ENCODE data around the gene ALPP. TPM values are rescaled to one million over a fixed set of nuclear protein-coding genes. Genes with fewer than 3 reads are reported as not detected.
"Not testable (repeated sequence)": the region's sequence is repeated elsewhere in the genome, so short reads cannot be mapped to it uniquely, and the experiment has no call there.

ALPP gene
- total RNA-seq (under 1 TPM; 0.25 to 0.87 TPM), polyA plus RNA-seq (ENCODE audit: insufficient read depth, low read depth, low replicate concordance) (not detected)
- long read RNA-seq, donor 1: 0 reads
- long read RNA-seq, donor 2: 0 reads

DNA sequence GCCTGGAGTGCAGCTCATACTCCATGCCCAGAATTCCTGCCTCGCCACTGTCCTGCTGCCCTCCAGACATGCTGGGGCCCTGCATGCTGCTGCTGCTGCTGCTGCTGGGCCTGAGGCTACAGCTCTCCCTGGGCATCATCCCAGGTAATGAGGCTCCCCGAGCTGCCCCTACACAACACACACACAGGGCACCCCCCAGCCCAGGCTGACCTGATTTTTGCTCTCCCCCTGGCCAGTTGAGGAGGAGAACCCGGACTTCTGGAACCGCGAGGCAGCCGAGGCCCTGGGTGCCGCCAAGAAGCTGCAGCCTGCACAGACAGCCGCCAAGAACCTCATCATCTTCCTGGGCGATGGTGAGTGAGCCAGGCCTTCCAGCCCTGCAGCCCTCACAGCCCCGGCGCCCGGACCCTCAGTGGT is at the start of gene ALPP:
Gene ALPP (plus strand): TSS at position 17 of the 417 bp plus-strand sequence. CDS start 52 bp downstream, at position 69.
- H3K27ac ChIP-seq; H3K27me3 ChIP-seq; DNase-seq; H3K9me3 ChIP-seq; H3K4me1 ChIP-seq; intact Hi-C loops (cut with DNase I; ENCODE audit: low total_unique reads); H3K36me3 ChIP-seq (ENCODE audit: low read depth, missing control alignments); H3K4me3 ChIP-seq: not testable (repeated sequence)
- WGBS, 2 donors: 90 to 92% methylated on average over 6 to 12 of the region's 12 CpGs

DNA sequence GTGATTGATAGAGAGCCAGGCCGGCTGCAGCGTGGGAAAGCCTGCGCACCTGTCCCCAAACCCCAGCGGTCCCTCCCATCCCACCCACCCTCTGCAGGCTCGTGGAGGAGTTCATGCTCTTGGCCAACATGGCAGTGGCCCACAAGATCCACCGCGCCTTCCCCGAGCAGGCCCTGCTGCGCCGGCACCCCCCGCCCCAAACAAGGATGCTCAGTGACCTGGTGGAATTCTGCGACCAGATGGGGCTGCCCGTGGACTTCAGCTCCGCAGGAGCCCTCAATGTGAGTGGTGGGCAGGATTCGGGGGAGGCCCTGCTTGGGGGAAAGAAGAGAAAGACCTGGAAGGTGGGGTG is 48.9 kb upstream of the ALPP start:
- DNase-seq: no peak

DNA sequence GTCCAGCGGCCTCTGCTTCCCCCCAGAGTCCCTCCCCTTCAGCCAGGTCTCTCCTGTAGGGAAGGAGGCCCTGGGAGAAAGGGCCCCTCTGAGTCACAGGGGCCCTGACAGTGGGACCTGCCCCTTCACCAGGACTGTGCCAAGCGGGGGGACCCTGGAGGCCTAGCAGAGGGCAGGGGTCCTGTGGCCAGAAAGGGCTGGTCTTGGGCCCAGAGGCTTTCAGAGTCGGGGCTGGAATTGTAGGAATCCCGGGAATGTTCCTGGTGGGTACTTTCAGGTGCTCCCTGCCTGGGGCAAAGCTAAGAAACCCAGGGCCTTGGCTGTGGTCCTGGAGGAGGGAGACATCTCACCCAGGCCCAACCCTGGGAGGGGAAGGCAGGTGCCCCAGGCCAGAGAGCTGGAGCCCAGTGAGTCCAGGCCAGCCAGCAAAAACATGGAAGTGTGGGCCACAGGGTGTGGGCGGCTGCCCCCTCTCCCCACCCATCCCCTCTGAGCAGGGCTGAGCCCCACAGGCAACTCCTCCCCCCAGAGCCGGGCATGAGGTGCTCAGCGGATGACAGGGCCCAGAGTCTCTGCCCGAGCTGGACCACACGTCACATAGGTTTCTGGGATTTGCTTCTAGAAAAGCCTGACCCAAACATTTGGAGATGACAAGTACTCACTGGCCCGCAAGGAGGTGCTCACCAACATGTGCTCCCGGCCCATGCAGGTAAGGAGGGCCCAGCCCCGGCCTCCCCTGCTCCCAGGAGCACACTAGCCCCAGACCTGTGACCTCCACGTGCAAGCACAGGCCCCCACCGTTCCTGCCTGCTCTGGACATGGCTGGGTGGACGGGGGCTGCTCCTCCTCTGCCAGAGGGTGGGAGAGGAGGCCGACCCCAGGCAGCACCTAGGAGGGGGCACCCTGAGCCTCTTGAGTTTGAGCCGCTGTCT is 48.2 kb upstream of the ALPP start:
- Histone ChIP-seq H3K4me1 (no peaks in the 10 kb centered on the region), H3K36me3 (ENCODE audit: low read depth, missing control alignments) (no peaks in the 10 kb centered on the region), H3K27me3 (no peaks in the 10 kb centered on the region), H3K4me3 (no peak overlapping the region), H3K9me3 (no peaks in the 10 kb centered on the region), H3K27ac (no peak overlapping the region)
- TF ChIP-seq, protein P1, sequence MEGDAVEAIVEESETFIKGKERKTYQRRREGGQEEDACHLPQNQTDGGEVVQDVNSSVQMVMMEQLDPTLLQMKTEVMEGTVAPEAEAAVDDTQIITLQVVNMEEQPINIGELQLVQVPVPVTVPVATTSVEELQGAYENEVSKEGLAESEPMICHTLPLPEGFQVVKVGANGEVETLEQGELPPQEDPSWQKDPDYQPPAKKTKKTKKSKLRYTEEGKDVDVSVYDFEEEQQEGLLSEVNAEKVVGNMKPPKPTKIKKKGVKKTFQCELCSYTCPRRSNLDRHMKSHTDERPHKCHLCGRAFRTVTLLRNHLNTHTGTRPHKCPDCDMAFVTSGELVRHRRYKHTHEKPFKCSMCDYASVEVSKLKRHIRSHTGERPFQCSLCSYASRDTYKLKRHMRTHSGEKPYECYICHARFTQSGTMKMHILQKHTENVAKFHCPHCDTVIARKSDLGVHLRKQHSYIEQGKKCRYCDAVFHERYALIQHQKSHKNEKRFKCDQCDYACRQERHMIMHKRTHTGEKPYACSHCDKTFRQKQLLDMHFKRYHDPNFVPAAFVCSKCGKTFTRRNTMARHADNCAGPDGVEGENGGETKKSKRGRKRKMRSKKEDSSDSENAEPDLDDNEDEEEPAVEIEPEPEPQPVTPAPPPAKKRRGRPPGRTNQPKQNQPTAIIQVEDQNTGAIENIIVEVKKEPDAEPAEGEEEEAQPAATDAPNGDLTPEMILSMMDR (IDR thresholded peaks at IDR 0.05): no peak
- no peak for TF ChIP-seq POLR2A (IDR thresholded peaks at IDR 0.05)
- intact Hi-C loops (cut with DNase I; ENCODE audit: low total_unique reads): no loop called here
- DNase-seq: no peak
- 94 to 97% methylated on average over 3 to 13 of the region's 17 CpGs for WGBS, 2 donors

More for the DNA sequence above, 48.9 kb upstream of the ALPP start:
- H3K27me3 ChIP-seq: no peaks in the 10 kb centered on the region
- intact Hi-C loops (cut with DNase I; ENCODE audit: low total_unique reads): no loop called here
- no peaks in the 10 kb centered on the region for H3K36me3 ChIP-seq (ENCODE audit: low read depth, missing control alignments)
- no peak overlapping the region for H3K27ac ChIP-seq
- H3K9me3 ChIP-seq: no peaks in the 10 kb centered on the region
- WGBS, 2 donors: 95 to 98% methylated on average over 8 to 14 of the region's 15 CpGs
- TF ChIP-seq, protein P1 (IDR thresholded peaks at IDR 0.05): no peak
- no peak for TF ChIP-seq POLR2A (IDR thresholded peaks at IDR 0.05)
- peaks cover 1% of the 10 kb centered on the region for H3K4me1 ChIP-seq
- no peak overlapping the region for H3K4me3 ChIP-seq

DNA sequence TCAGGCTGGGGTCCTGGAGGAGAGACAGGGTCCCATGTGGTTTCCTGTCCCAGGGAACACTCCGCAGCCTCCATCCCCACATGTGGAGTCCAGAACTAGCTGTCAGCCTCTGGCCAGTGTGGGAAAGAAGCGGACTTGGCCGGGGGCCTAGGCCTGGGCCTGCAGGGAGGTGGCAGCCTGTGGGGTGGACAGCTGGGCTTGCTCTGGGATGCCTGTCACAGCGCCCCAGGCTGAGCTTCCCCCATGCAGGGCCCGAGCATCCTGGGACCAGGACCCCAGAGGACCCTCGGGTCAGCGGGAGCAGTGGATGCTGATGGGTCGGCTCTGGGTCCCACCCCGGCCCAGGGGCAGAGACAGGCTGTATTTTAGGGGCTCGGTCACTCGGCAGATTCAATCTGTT is 47.5 kb upstream of the ALPP start:
- DNase-seq; H3K4me3 ChIP-seq; H3K9me3 ChIP-seq; H3K27ac ChIP-seq; H3K27me3 ChIP-seq; H3K36me3 ChIP-seq (ENCODE audit: low read depth, missing control alignments); intact Hi-C loops (cut with DNase I; ENCODE audit: low total_unique reads); H3K4me1 ChIP-seq: not testable (repeated sequence)
- WGBS, 2 donors: 98% methylated on average over 11 of the region's 11 CpGs; no CpG with 5 or more reads in 1 of the 2 donors

DNA sequence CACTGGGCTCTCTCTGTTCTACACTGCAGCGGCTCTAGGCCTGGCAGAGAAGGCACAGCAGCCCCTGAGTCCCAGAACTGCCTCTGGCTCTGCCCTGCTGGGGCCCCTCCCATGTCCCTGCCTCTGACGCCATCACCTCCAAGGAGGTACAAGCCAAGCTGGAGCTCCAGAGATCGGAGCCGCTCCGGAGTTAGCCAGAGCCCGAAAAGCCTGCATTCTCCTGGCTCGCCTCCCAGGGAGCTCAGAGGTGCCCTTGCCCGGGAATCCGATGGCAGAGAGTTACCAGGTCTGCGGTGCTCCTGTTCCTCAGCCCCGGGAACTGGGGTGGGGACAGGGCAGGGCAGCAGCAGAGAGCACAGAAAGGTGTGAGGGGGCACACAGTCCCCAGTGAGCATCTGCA is 46.9 kb upstream of the ALPP start:
- H3K4me1 ChIP-seq; H3K27me3 ChIP-seq; DNase-seq; H3K4me3 ChIP-seq; H3K9me3 ChIP-seq; intact Hi-C loops (cut with DNase I; ENCODE audit: low total_unique reads); H3K27ac ChIP-seq; H3K36me3 ChIP-seq (ENCODE audit: low read depth, missing control alignments): not testable (repeated sequence)
- 82 to 83% methylated on average over 9 to 10 of the region's 11 CpGs for WGBS, 2 donors

DNA sequence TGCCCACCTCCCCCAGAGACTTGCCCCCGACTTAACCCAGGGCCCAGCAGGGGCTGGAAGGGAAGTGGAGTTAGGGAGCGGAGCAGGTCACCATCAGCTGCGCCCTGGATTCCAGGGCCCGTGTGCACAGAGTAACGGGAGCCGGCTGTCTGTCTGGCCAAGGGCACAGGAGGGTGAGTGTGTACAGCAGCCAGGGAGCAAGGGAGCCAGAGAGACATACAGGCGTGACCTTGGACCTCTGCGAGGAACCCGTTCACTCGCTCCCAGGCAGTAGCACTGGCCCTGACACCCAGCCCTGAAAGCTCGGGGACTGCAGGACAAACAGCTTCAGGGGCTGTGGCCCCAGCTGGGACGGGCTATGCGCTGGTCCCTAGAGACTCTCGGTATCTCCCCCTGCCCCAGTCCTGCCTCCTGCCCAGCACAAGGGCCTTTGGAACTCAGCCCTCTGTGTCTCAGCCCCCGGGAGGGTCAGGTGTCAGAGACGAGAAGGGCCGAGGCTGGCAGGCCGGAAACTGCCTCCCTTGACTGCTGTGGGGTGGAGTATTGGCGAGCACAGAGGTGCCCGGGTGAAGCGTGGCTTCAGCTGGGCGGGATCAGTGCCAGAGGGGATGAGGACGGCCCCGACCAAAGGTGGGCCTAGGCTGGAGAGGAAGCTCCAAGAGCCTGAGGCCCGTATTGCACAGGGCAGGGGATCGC is 46.2 kb upstream of the ALPP start:
- H3K4me3 ChIP-seq; H3K27ac ChIP-seq; H3K36me3 ChIP-seq (ENCODE audit: low read depth, missing control alignments); H3K27me3 ChIP-seq; intact Hi-C loops (cut with DNase I; ENCODE audit: low total_unique reads); H3K9me3 ChIP-seq; H3K4me1 ChIP-seq: not testable (repeated sequence)
- 67 to 74% methylated on average over 7 to 16 of the region's 26 CpGs for WGBS, 2 donors
- DNase-seq: peak; percentile 40

All from testis (tissue), 5 donors.